Heart left ventricle (tissue), 16 donors: ENCODE measurements around the gene BEST3. TPM values are rescaled to one million over a fixed set of nuclear protein-coding genes. Genes with fewer than 3 reads are reported as not detected.

ENCODE experiments used
- ATAC-seq, 4 donors: fragments of 200-7000 bp; cut with Tn5 transposase; one replicate each; pipeline ENCODE4 v1.9.1; 2020 to 2022; ENCODE audit warnings: moderate library complexity in 4 of 4, mild to moderate bottlenecking in 3 of 4, moderate number of reproducible peaks in 1 of 4
- DNase-seq, 5 donors: peaks; one replicate each; pipeline ENCODE4 v3.0.0-alpha.2; 2020
- H3K27ac ChIP-seq, 12 donors: fragments of 200-600 bp; sonication (generic) in 4 of 12; one replicate each; pipeline versions ENCODE4 v1.5.0 to v1.8.0; 2016 to 2022; ENCODE audit warnings: mild to moderate bottlenecking in 2 of 12
- H3K27me3 ChIP-seq, 9 donors: fragments of 200-600 bp; sonication (generic) in 2 of 9; one replicate each; pipeline versions ENCODE4 v1.5.1 to v1.8.0; 2016 to 2022; ENCODE audit warnings: mild to moderate bottlenecking in 3 of 9
- H3K36me3 ChIP-seq, 9 donors: fragments of 200-600 bp; sonication (generic) in 2 of 9; one replicate each; pipeline versions ENCODE4 v1.5.0 to v1.8.0; 2018 to 2022; ENCODE audit warnings: mild to moderate bottlenecking in 2 of 9
- H3K4me1 ChIP-seq, 12 donors: fragments of 200-600 bp; sonication (generic) in 4 of 12; one replicate each; pipeline versions ENCODE4 v1.5.0 to v1.8.0; 2016 to 2022; ENCODE audit warnings: mild to moderate bottlenecking in 3 of 12
- H3K4me3 ChIP-seq, 12 donors: fragments of 200-600 bp; sonication (generic) in 4 of 12; one replicate each; pipeline versions ENCODE4 v1.5.0 to v1.8.0; 2017 to 2022; ENCODE audit warnings: mild to moderate bottlenecking in 9 of 12, moderate library complexity in 4 of 12
- H3K9me3 ChIP-seq, 12 donors: fragments of 200-600 bp; sonication (generic) in 4 of 12; one replicate each; pipeline versions ENCODE4 v1.5.0 to v1.8.0; 2016 to 2022; ENCODE audit warnings: mild to moderate bottlenecking in 1 of 12
- CTCF ChIP-seq, 12 donors: fragments of 200-600 bp; sonication (generic) in 4 of 12; IDR thresholded peaks; one replicate each; pipeline versions ENCODE4 v1.5.0 to v1.8.0; 2018 to 2022; ENCODE audit warnings: antibody characterized with exemption in 12 of 12, mild to moderate bottlenecking in 5 of 12
- POLR2A ChIP-seq, 2 donors: fragments of 450-650 bp; IDR thresholded peaks; one replicate each; pipeline ENCODE4 v1.6.1; 2017; ENCODE audit warnings: antibody characterized with exemption in 2 of 2, mild to moderate bottlenecking in 2 of 2, moderate library complexity in 2 of 2
- WGBS, 4 donors: extraction: QIAGEN DNeasy Blood & Tissue Kit in 2 of 4; methylation state at CpG; one replicate each; pipeline versions ENCODE4 v1.1.5 to v1.1.7; 2013 to 2018; 5-methylcytosine and 5-hydroxymethylcytosine counted together
- intact Hi-C, 10 donors: fragments of 100-400 bp; cut with DNase I; formaldehyde crosslinking; loops; one replicate each; pipeline versions ENCODE4 v1.11.1 to v1.14.2; 2022
- long read RNA-seq, 3 donors: library from polyadenylated mRNA; unstranded; transcript quantifications; one replicate each; pipeline ENCODE4 v2.0.0, GENCODE V29; 2020 to 2021
- polyA plus RNA-seq, 2 donors: library from polyadenylated mRNA; stranded (reverse); fragments of 200-250 nt; gene quantifications; one replicate each; pipeline ENCODE4 v1.2.3, GENCODE V29; 2013
- total RNA-seq, 9 donors: library from RNA; depleted of rRNA in 2 of 9; stranded (reverse); fragments of >200 nt in 2 of 9; fragmentation: NEBNext Ultra II Directional in 3 of 9; extraction: Animal tissue kit (Norgen Biotek cat#: 25700) in 3 of 9; gene quantifications; one replicate each; pipeline versions ENCODE4 v1.1.0 to v1.2.4, GENCODE V29; 2016 to 2023
- donor health status: ischemic (EF 13 %, LVEDD 7.1; RV severe dilation, severe dysfunction).
- donor health status: healthy with polysubstance abuse.
- donor health status: DM: no; HTN: yes; CAD: no.
- donor health status: DM: no; HTN: no; CAD: no.
- donor health status: ischemic (EF 25% LVEDD 6.9; RV normal size, moderate dysfunction).
- donor health status: ischemic (EF 25% LVEDD 5.7; RV mildly dilated, moderate dysfunction).
- donor health status: healthy.
- donor health status: DM: yes; HTN: yes; CAD: no.
- donor health status: ischemic (EF 35%, LVEDD 5.7; RV mildly dilated, moderate dysfunction).
- donor health status: nonischemic (EF 11% LVEDD 7.7; RV severe dilation, severe dysfunction).
- donor health status: DM: yes; HTN: yes; CAD: no.
- donor health status: PGD.
- donor health status: ischemic (EF 29% LVEDD 5.4; RV normal size, mild dysfunction).
- donor health status: nonischemic (EF 23%, LVEDD 6.1; RV moderate dilation, normal function).

BEST3 gene
- total RNA-seq = 1 to 10 TPM in 1 of 9 donors, under 1 TPM in 6, not detected in 2; 0.16 to 5.3 (median 0.43) TPM
- under 1 TPM; 0.15 to 0.89 TPM for polyA plus RNA-seq
- long read RNA-seq, donor 1, partial matches to known transcripts = 0 of 1 reads
- long read RNA-seq, donor 1, other reads (novel, unspliced or antisense) = 0 of 1 reads
- long read RNA-seq, donor 2, partial matches to known transcripts = 0 of 2 reads
- long read RNA-seq, donor 2, other reads (novel, unspliced or antisense) = 2 of 2 reads
- long read RNA-seq, donor 3, partial matches to known transcripts = 0 of 1 reads
- long read RNA-seq, donor 3, other reads (novel, unspliced or antisense) = 1 of 1 reads

- Histone ChIP-seq H3K4me1 (peaks cover 0 to 3% (median 0%) of the 10 kb centered on the region in 12 donors), H3K4me3 (peak within 1 kb of the TSS in 2 of 12 donors; percentile 1 to 21), H3K36me3 (no peaks in the 10 kb centered on the region), H3K9me3 (no peaks in the 10 kb centered on the region), H3K27me3 (no peaks in the 10 kb centered on the region), H3K27ac (no peak within 1 kb of the TSS)
- intact Hi-C loops = no loop called here
- DNase-seq (no peak), ATAC-seq (no peak)
- no peak for TF ChIP-seq POLR2A (IDR thresholded peaks at IDR 0.05)
- no peak for TF ChIP-seq CTCF (IDR thresholded peaks at IDR 0.05)
- WGBS, 4 donors = 64 to 84% (median 77%) methylated on average over 12 of the region's 12 CpGs
Observed at GRCh38 chr12:69698769-69699540, at the start of gene BEST3. Gene BEST3, minus strand, starts transcription at chr12:69699303. Its CDS starts 1,505 bp downstream, at chr12:69697798.

DNA sequence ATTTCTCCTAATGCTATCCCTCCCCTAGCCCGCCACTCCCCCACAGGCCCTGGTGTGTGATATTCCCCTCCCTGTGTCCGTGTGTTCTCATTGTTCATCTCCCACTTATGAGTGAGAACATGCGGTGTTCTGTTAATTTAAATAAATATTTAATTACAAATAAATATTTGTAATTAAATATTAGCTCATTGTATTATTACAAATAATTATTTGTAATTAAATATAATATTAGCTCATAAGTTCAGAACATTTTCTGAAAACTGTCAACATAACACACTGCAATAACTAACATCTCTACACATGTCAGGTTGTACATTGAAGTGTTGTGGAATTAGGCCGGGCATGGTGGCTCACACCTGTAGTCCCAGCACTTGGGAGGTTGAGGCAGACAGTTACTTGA is 45.0 kb upstream of the BEST3 start:
- 80 to 94% (median 92%) methylated on average over 4 of the region's 4 CpGs for WGBS, 4 donors
- Histone ChIP-seq H3K27ac (no peak overlapping the region), H3K4me3 (no peak overlapping the region), H3K9me3 (no peaks in the 10 kb centered on the region), H3K4me1 (peaks cover 0 to 17% (median 7%) of the 10 kb centered on the region in 12 donors), H3K27me3 (no peaks in the 10 kb centered on the region), H3K36me3 (no peaks in the 10 kb centered on the region)
- intact Hi-C loops = no loop called here
- no peak for ATAC-seq
- no peak for DNase-seq
- TF ChIP-seq POLR2A (IDR thresholded peaks at IDR 0.05) (no peak), CTCF (IDR thresholded peaks at IDR 0.05) (no peak)

DNA sequence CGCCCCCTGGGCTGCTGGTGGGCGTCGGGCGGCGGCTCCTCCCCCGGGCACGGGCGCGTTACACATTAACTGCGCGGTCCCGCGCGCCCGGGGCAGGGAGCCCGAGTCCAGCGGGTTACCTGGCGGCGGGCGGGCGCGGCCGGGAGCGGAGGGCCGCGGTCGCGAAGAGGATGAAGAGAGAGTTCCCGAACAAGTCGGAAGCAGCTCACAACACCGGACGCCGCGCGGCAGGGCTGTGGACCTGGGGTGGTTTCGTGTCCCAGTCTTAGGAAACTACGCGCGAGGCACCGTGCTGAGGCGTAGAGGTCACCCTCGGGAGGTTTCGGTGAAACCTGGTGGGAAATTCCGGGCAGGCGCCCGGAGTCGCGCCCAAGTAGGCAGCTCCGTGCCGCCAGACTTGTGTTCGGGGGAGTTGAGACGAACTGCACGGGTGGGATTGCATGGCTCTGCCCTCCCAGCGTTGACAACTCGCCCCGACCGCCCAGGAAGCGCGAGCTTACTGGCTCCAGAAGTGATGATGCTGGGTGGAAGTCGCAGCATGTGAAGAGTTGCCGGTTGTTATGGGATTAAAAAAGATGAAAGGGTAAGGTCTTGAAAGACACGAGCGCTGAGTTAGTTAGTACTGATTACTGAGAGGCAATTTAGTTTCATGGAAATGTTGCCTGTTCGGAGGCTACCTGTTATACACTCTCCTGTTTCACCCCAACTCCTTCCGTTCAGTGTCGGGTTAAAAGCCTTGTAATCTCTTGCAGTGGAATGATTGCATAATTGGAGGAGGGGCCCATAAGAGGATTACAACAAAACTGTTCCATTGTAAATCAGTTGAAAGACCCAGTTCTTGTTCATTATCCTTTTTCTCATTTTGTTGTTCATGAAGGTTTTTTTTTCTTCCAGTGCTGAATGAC is 40.4 kb upstream of the BEST3 start:
- peak; percentile 41 to 51 (median 44) for ATAC-seq
- H3K27ac ChIP-seq = peak overlapping the region in 11 of 12 donors; percentile 55 to 82 (median 78)
- H3K36me3 ChIP-seq = no peaks in the 10 kb centered on the region
- WGBS, 4 donors = 0 to 2% (median 1%) methylated on average over 23 to 66 of the region's 66 CpGs
- H3K27me3 ChIP-seq = no peaks in the 10 kb centered on the region
- peaks cover 0 to 17% (median 8%) of the 10 kb centered on the region in 12 donors for H3K4me1 ChIP-seq
- DNase-seq = peak; percentile 29 to 72 (median 33)
- TF ChIP-seq CTCF (IDR thresholded peaks at IDR 0.05) (no peak), POLR2A (IDR thresholded peaks at IDR 0.05) (no peak)
- peak overlapping the region; percentile 64 to 99 (median 86) for H3K4me3 ChIP-seq
- intact Hi-C loops = loop anchor here in 1 of 10 donors (10.0 kb wide), 1 partner anchor 75 kb away; no protein-coding TSS in a partner anchor
- no peaks in the 10 kb centered on the region for H3K9me3 ChIP-seq
